GM18868 (cell line): ENCODE measurements around the gene KCNN3.
"Not testable (repeated sequence)": the region's sequence is repeated elsewhere in the genome, so short reads cannot be mapped to it uniquely, and the experiment has no call there.

Source experiments
- ATAC-seq: cut with Tn5 transposase; IDR thresholded peaks from one replicate; pipeline ENCODE4 v1.9.1; 2021; ENCODE audit warnings: mild to moderate bottlenecking, moderate library complexity; ENCODE audit not compliant: unreplicated experiment

The KCNN3 gene

GRCh38 chr1:154712166-154712810 is 157.8 kb downstream of the KCNN3 start:
- no peak for ATAC-seq

- no peak for ATAC-seq
These were observed 158.7 kb downstream of the KCNN3 start for GRCh38 chr1:154711416-154711815.

- ATAC-seq: no peak
These were observed 160.0 kb downstream of the KCNN3 start for GRCh38 chr1:154710106-154710505.

- no peak for ATAC-seq
These were observed 162.1 kb downstream of the KCNN3 start for GRCh38 chr1:154707901-154708463.

GRCh38 chr1:154706851-154707250 is 163.2 kb downstream of the KCNN3 start:
- ATAC-seq: no peak

GRCh38 chr1:154705544-154705943 is 164.5 kb downstream of the KCNN3 start:
- ATAC-seq: no peak

- no peak for ATAC-seq
These were observed 166.9 kb downstream of the KCNN3 start for GRCh38 chr1:154703170-154703569.

- no peak for ATAC-seq
These were observed 171.6 kb downstream of the KCNN3 start for GRCh38 chr1:154698320-154699096.

GRCh38 chr1:154697710-154698109 is 172.4 kb downstream of the KCNN3 start:
- ATAC-seq: no peak

GRCh38 chr1:154696456-154696855 is 173.6 kb downstream of the KCNN3 start:
- no peak for ATAC-seq

- no peak for ATAC-seq
These were observed 174.1 kb downstream of the KCNN3 start for GRCh38 chr1:154695985-154696384.

GRCh38 chr1:154694995-154695394 is 175.1 kb downstream of the KCNN3 start:
- no peak for ATAC-seq

- ATAC-seq: no peak
These were observed 181.0 kb downstream of the KCNN3 start for GRCh38 chr1:154689083-154689482.

- no peak for ATAC-seq
These were observed 183.6 kb downstream of the KCNN3 start for GRCh38 chr1:154686507-154686906.

GRCh38 chr1:154683820-154684219 is 186.3 kb downstream of the KCNN3 start:
- ATAC-seq: no peak

GRCh38 chr1:154682254-154682653 is 187.8 kb downstream of the KCNN3 start:
- ATAC-seq: no peak

GRCh38 chr1:154677844-154678243 is 192.2 kb downstream of the KCNN3 start:
- not testable (repeated sequence) for ATAC-seq

- ATAC-seq: not testable (repeated sequence)
These were observed 193.2 kb downstream of the KCNN3 start for GRCh38 chr1:154676847-154677246.

GRCh38 chr1:154674456-154674855 is 195.6 kb downstream of the KCNN3 start:
- ATAC-seq: not testable (repeated sequence)

GRCh38 chr1:154672245-154672644 is 197.8 kb downstream of the KCNN3 start:
- ATAC-seq: not testable (repeated sequence)

GRCh38 chr1:154671412-154671811 is 198.7 kb downstream of the KCNN3 start:
- not testable (repeated sequence) for ATAC-seq
